ENCODE results near the gene CCDC183.

DNA sequence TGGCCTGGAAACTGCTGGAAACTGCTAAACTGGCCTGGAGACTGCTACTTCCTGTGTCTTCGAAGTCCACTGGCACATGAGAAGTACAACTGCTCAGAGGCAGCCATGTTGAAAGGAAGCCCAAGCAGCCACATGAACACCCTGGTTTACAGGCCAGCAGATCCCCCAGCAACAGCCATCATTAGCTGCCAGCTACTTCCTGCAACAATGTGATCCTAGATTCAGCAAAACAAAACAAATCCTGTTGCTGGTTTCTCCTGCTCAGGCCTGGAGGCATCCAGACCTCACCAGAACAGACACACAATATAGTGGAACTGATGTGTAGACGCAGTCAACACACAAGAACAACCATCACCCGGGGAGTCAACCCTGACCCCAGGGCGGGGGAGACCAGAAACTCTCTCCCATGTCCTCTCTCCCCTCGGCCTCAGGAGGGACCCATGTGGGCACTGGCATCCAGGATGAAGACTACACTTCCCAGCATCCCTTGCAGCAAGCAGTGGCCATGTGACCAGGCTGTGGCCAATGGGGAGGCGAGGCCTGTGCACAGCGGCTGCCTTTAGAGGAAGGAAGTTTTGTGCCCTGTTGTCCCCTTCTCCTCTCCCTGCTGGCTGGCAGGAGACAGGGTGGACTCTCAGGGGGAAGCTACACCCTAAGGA, 22.6 kb upstream of the CCDC183 start:
- no peak for TF ChIP-seq POLR2A (IDR thresholded peaks at IDR 0.05)
- TF ChIP-seq, protein P1, sequence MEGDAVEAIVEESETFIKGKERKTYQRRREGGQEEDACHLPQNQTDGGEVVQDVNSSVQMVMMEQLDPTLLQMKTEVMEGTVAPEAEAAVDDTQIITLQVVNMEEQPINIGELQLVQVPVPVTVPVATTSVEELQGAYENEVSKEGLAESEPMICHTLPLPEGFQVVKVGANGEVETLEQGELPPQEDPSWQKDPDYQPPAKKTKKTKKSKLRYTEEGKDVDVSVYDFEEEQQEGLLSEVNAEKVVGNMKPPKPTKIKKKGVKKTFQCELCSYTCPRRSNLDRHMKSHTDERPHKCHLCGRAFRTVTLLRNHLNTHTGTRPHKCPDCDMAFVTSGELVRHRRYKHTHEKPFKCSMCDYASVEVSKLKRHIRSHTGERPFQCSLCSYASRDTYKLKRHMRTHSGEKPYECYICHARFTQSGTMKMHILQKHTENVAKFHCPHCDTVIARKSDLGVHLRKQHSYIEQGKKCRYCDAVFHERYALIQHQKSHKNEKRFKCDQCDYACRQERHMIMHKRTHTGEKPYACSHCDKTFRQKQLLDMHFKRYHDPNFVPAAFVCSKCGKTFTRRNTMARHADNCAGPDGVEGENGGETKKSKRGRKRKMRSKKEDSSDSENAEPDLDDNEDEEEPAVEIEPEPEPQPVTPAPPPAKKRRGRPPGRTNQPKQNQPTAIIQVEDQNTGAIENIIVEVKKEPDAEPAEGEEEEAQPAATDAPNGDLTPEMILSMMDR (IDR thresholded peaks at IDR 0.05) = no peak
- TF ChIP-seq EP300 (IDR thresholded peaks at IDR 0.05) = no peak
- TF ChIP-seq POLR2AphosphoS5 (IDR thresholded peaks at IDR 0.05) = no peak

All from gastroesophageal sphincter (tissue), 3 donors.